Fibroblast of lung (primary cell): ENCODE data around the gene SMIM27. TPM values are rescaled to one million over a fixed set of nuclear protein-coding genes. Genes with fewer than 3 reads are reported as not detected.

Experiments
- DNase-seq, 2 donors: peaks; one replicate each; pipeline versions ENCODE4 v3.0.0 to v3.0.0-alpha.2; 2010; ENCODE audit warnings: low read depth in 2 of 2
- H2AFZ ChIP-seq: 2 replicates; pipeline ENCODE4 v1.5.1; 2012; ENCODE audit warnings: low read length, control low read depth, inconsistent platforms
- H3K27ac ChIP-seq: 2 replicates; pipeline ENCODE4 v1.5.1; 2011; ENCODE audit warnings: low read length, control low read depth; ENCODE audit not compliant: insufficient read depth
- H3K27me3 ChIP-seq: 2 replicates; pipeline ENCODE4 v1.5.1; 2011; ENCODE audit warnings: mild to moderate bottlenecking, low read length; ENCODE audit not compliant: control insufficient read depth, insufficient read depth
- H3K36me3 ChIP-seq: 2 replicates; pipeline ENCODE4 v1.5.1; 2011; ENCODE audit warnings: low read length; ENCODE audit not compliant: control insufficient read depth, insufficient read depth
- H3K4me1 ChIP-seq: 2 replicates; pipeline ENCODE4 v1.5.1; 2011; ENCODE audit warnings: low read length; ENCODE audit not compliant: control insufficient read depth, insufficient read depth; ENCODE audit errors: extremely low read depth
- H3K4me2 ChIP-seq: 2 replicates; pipeline ENCODE4 v1.5.1; 2011; ENCODE audit warnings: low read length, control low read depth; ENCODE audit not compliant: insufficient read depth; ENCODE audit errors: extremely low read depth
- H3K4me3 ChIP-seq, 4 experiments: fragments of 200-600 bp in 1 of 4; sonication (generic) in 1 of 4; replicated peaks in 1 of 4; 2 replicates each; pipeline ENCODE4 v1.5.1; 2011 to 2016; ENCODE audit warnings: low read length in 4 of 4, low read depth in 3 of 4, mild to moderate bottlenecking in 3 of 4, control low read depth in 2 of 4, inconsistent platforms in 1 of 4, mixed read lengths in 1 of 4; ENCODE audit not compliant: insufficient read depth in 1 of 4; ENCODE audit errors: control extremely low read depth in 1 of 4
- H3K79me2 ChIP-seq: 2 replicates; pipeline ENCODE4 v1.5.1; 2012; ENCODE audit warnings: mild to moderate bottlenecking, low read length, inconsistent platforms; ENCODE audit not compliant: control insufficient read depth, insufficient read depth
- H3K9ac ChIP-seq: 2 replicates; pipeline ENCODE4 v1.5.1; 2011; ENCODE audit warnings: mild to moderate bottlenecking, low read length, control low read depth; ENCODE audit not compliant: insufficient read depth
- H3K9me3 ChIP-seq: 2 replicates; pipeline ENCODE4 v1.5.1; 2012; ENCODE audit warnings: low read depth, low read length; ENCODE audit not compliant: control insufficient read depth, insufficient read depth
- H4K20me1 ChIP-seq: 2 replicates; pipeline ENCODE4 v1.5.1; 2011; ENCODE audit warnings: low read length; ENCODE audit not compliant: control insufficient read depth, insufficient read depth; ENCODE audit errors: extremely low read depth
- EZH2 ChIP-seq: IDR thresholded peaks from 2 replicates; pipeline ENCODE4 v1.5.1; 2012; ENCODE audit warnings: low read length, control low read depth, mild to moderate bottlenecking; ENCODE audit errors: missing control alignments
- polyA plus RNA-seq, 2 donors: library from polyadenylated mRNA; depleted of rRNA in 1 of 2; stranded (reverse) in 1 of 2; unstranded in 1 of 2; fragments of >200 nt; gene quantifications; 2 replicates each; pipeline ENCODE4 v1.2.1, GENCODE V29; 2011 to 2012; ENCODE audit warnings: missing spikeins in 1 of 2
- total RNA-seq: library from RNA; depleted of rRNA; stranded (reverse); fragments of >200 nt; gene quantifications from 2 replicates; pipeline ENCODE4 v1.2.1, GENCODE V29; 2014
- TF ChIP-seq, protein P1 (sequence below), 2 donors: IDR thresholded peaks in 1 of 2; conservative IDR thresholded peaks in 1 of 2; 1 replicate in 1 of 2; 2 replicates in 1 of 2; pipeline ENCODE4 v1.5.1; 2011 to 2012; ENCODE audit warnings: low read length in 2 of 2, control low read depth in 1 of 2, inconsistent platforms in 1 of 2, low read depth in 1 of 2, mild to moderate bottlenecking in 1 of 2

SMIM27 gene
- total and polyA plus RNA-seq, 2 donors (not counting 1 experiment from before 2014, with no cell fraction given) = 2.7 to 8.3 TPM

DNA sequence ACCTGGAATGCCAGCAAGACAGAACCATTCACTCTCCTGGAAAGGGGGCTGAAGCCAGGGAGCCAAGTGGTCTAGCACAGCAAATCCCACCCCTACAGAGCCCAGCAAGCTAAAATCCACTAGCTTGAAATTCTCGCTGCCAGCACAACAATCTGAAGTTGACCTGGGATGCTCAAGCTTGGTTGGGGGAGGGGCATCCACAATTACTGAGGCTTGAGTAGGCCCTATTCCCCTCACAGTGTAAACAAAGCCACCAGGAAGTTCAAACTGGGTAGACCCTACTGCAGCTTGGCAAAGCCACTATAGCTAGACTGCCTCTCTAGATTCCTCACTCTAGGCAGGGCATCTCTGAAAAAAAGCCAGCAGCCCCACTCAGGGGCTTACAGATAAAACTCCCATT lies 43.4 kb upstream of the SMIM27 start:
- H3K9ac ChIP-seq = no peak overlapping the region
- no peak for DNase-seq
- H3K79me2 ChIP-seq = no peaks in the 10 kb centered on the region
- no peaks in the 10 kb centered on the region for H4K20me1 ChIP-seq
- H3K4me1 ChIP-seq = no peaks in the 10 kb centered on the region
- no peak overlapping the region for H3K4me3 ChIP-seq
- H2AFZ ChIP-seq = no peak overlapping the region
- H3K27me3 ChIP-seq = no peaks in the 10 kb centered on the region
- no peaks in the 10 kb centered on the region for H3K36me3 ChIP-seq
- H3K4me2 ChIP-seq = no peak overlapping the region
- TF ChIP-seq EZH2 = no peak
- TF ChIP-seq, protein P1, sequence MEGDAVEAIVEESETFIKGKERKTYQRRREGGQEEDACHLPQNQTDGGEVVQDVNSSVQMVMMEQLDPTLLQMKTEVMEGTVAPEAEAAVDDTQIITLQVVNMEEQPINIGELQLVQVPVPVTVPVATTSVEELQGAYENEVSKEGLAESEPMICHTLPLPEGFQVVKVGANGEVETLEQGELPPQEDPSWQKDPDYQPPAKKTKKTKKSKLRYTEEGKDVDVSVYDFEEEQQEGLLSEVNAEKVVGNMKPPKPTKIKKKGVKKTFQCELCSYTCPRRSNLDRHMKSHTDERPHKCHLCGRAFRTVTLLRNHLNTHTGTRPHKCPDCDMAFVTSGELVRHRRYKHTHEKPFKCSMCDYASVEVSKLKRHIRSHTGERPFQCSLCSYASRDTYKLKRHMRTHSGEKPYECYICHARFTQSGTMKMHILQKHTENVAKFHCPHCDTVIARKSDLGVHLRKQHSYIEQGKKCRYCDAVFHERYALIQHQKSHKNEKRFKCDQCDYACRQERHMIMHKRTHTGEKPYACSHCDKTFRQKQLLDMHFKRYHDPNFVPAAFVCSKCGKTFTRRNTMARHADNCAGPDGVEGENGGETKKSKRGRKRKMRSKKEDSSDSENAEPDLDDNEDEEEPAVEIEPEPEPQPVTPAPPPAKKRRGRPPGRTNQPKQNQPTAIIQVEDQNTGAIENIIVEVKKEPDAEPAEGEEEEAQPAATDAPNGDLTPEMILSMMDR (conservative IDR thresholded peaks at IDR 0.05 in 1 of 2, IDR thresholded peaks at IDR 0.05 in 1 of 2; ENCODE audit: low read depth in 1 of 2, low read length in 2 of 2) = no peak
- no peaks in the 10 kb centered on the region for H3K9me3 ChIP-seq
- no peak overlapping the region for H3K27ac ChIP-seq

DNA sequence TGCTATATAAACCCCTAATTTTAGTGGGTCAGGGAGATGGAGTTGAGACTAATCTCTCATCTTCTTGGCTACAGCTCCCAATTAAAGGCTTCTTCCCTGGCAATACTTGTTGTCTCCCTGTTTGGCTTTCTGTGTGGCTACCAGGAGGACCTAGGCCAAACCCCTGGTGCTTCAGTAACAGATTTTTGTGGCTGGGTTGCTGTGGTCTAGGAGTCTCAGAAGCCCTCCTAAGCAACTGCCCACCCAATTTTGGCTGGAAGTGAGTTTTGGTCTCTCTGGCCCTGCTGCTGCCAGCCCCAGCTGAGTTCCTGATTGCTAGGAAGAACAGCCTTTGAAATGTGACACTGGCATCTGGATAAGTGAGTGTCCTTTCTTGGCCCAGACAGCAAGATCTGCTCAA lies 35.9 kb upstream of the SMIM27 start:
- TF ChIP-seq, protein P1 (conservative IDR thresholded peaks at IDR 0.05 in 1 of 2, IDR thresholded peaks at IDR 0.05 in 1 of 2; ENCODE audit: low read depth in 1 of 2, low read length in 2 of 2) = no peak
- TF ChIP-seq EZH2 = no peak
- Histone ChIP-seq H3K9ac (no peak overlapping the region), H2AFZ (no peak overlapping the region), H3K36me3 (no peaks in the 10 kb centered on the region), H3K4me3 (no peak overlapping the region), H3K79me2 (no peaks in the 10 kb centered on the region), H3K27me3 (no peaks in the 10 kb centered on the region), H4K20me1 (no peaks in the 10 kb centered on the region), H3K4me1 (no peaks in the 10 kb centered on the region), H3K27ac (no peak overlapping the region), H3K9me3 (no peaks in the 10 kb centered on the region), H3K4me2 (no peak overlapping the region)
- no peak for DNase-seq

DNA sequence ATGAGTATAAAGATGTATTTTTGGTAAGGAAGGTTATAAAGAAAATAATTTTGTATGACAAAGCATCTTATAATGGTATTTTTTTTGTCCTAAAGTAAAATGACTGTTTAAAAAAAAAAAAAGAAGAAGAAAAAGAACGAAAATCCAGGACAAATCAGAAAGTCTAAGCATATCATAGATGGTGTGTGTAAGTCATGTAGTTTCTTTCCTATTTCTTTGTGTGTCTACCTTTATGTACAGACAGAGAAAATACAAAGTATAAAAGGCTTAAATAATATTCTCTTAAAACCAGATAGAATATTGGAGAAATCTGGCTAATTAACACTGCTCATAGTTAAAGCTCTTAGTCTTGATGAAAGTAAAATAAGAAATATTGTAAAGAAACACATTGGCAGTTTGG lies 33.9 kb upstream of the SMIM27 start:
- TF ChIP-seq, protein P1 (conservative IDR thresholded peaks at IDR 0.05 in 1 of 2, IDR thresholded peaks at IDR 0.05 in 1 of 2; ENCODE audit: low read depth in 1 of 2, low read length in 2 of 2) = no peak
- no peak for TF ChIP-seq EZH2
- Histone ChIP-seq H3K27me3 (no peaks in the 10 kb centered on the region), H3K79me2 (no peaks in the 10 kb centered on the region), H4K20me1 (no peaks in the 10 kb centered on the region), H3K27ac (no peak overlapping the region), H3K4me2 (no peak overlapping the region), H3K36me3 (no peaks in the 10 kb centered on the region), H3K4me3 (no peak overlapping the region), H3K9ac (no peak overlapping the region), H3K9me3 (no peaks in the 10 kb centered on the region), H2AFZ (no peak overlapping the region), H3K4me1 (no peaks in the 10 kb centered on the region)
- DNase-seq = no peak
